ENCODE measurements around the gene TRANK1. TPM values are rescaled to one million over a fixed set of nuclear protein-coding genes. Genes with fewer than 3 reads are reported as not detected.
A peak's percentile ranks its signal among the peaks of the same experiment; 100 is the strongest.

Gene TRANK1
- total and polyA plus RNA-seq, 11 donors, result 2.2 to 27.9 (median 4.0) TPM

- H3K4me3 ChIP-seq, result no peak overlapping the region
- ATAC-seq (peak in 1 of 4 donors; percentile 24), DNase-seq (no peak)
- no peak overlapping the region for H3K27ac ChIP-seq
- peaks cover 0 to 14% (median 0%) of the 10 kb centered on the region in 12 donors for H3K4me1 ChIP-seq
- intact Hi-C loops (cut with DNase I), result loop anchor here in 5 of 10 donors (2.0 to 10.0 kb wide), 5 partner anchors 91 to 902 kb away; no protein-coding TSS in a partner anchor
- no peaks in the 10 kb centered on the region for H3K27me3 ChIP-seq
- peaks cover 0 to 61% (median 10%) of the 10 kb centered on the region in 9 donors for H3K36me3 ChIP-seq
- 67 to 88% (median 79%) methylated on average over 2 of the region's 2 CpGs for WGBS, 4 donors
- no peaks in the 10 kb centered on the region for H3K9me3 ChIP-seq
- no peak for TF ChIP-seq POLR2A (IDR thresholded peaks at IDR 0.05)
- TF ChIP-seq, protein P1, sequence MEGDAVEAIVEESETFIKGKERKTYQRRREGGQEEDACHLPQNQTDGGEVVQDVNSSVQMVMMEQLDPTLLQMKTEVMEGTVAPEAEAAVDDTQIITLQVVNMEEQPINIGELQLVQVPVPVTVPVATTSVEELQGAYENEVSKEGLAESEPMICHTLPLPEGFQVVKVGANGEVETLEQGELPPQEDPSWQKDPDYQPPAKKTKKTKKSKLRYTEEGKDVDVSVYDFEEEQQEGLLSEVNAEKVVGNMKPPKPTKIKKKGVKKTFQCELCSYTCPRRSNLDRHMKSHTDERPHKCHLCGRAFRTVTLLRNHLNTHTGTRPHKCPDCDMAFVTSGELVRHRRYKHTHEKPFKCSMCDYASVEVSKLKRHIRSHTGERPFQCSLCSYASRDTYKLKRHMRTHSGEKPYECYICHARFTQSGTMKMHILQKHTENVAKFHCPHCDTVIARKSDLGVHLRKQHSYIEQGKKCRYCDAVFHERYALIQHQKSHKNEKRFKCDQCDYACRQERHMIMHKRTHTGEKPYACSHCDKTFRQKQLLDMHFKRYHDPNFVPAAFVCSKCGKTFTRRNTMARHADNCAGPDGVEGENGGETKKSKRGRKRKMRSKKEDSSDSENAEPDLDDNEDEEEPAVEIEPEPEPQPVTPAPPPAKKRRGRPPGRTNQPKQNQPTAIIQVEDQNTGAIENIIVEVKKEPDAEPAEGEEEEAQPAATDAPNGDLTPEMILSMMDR (IDR thresholded peaks at IDR 0.05), result no peak
These were observed 78.5 kb downstream of the TRANK1 start for GRCh38 chr3:36866368-36866767.

- DNase-seq (no peak), ATAC-seq (no peak)
- no peak for TF ChIP-seq POLR2A (IDR thresholded peaks at IDR 0.05)
- TF ChIP-seq, protein P1 (IDR thresholded peaks at IDR 0.05), result no peak
- no peaks in the 10 kb centered on the region for H3K9me3 ChIP-seq
- H3K27me3 ChIP-seq, result no peaks in the 10 kb centered on the region
- peaks cover 0 to 14% (median 0%) of the 10 kb centered on the region in 12 donors for H3K4me1 ChIP-seq
- peaks cover 0 to 68% (median 27%) of the 10 kb centered on the region in 9 donors for H3K36me3 ChIP-seq
- WGBS, 4 donors, result 73 to 84% (median 76%) methylated on average over 5 of the region's 5 CpGs
- intact Hi-C loops (cut with DNase I), result loop anchor here in 3 of 10 donors (5.0 to 10.0 kb wide), 3 partner anchors 93 to 900 kb away; no protein-coding TSS in a partner anchor
- H3K4me3 ChIP-seq, result no peak overlapping the region
- no peak overlapping the region for H3K27ac ChIP-seq
These were observed 80.4 kb downstream of the TRANK1 start for GRCh38 chr3:36864180-36865053.

- no peak overlapping the region for H3K27ac ChIP-seq
- DNase-seq, result no peak
- no peak overlapping the region for H3K4me3 ChIP-seq
- 96 to 99% (median 97%) methylated on average over 5 of the region's 5 CpGs for WGBS, 4 donors
- H3K4me1 ChIP-seq, result peaks cover 0 to 10% (median 0%) of the 10 kb centered on the region in 12 donors
- intact Hi-C loops (cut with DNase I), result loop anchor here in 1 of 10 donors (10.0 kb wide), 1 partner anchor 897 kb away; no protein-coding TSS in a partner anchor
- H3K9me3 ChIP-seq, result no peaks in the 10 kb centered on the region
- peaks cover 0 to 82% (median 46%) of the 10 kb centered on the region in 9 donors for H3K36me3 ChIP-seq
- no peaks in the 10 kb centered on the region for H3K27me3 ChIP-seq
- no peak for ATAC-seq
- TF ChIP-seq, protein P1 (IDR thresholded peaks at IDR 0.05), result no peak
- TF ChIP-seq POLR2A (IDR thresholded peaks at IDR 0.05), result no peak
These were observed 82.6 kb downstream of the TRANK1 start for GRCh38 chr3:36862076-36862755.

- no peaks in the 10 kb centered on the region for H3K27me3 ChIP-seq
- 96 to 98% (median 98%) methylated on average over 3 of the region's 3 CpGs for WGBS, 4 donors
- no peak overlapping the region for H3K27ac ChIP-seq
- ATAC-seq, result no peak
- H3K4me3 ChIP-seq, result no peak overlapping the region
- TF ChIP-seq, protein P1 (IDR thresholded peaks at IDR 0.05), result no peak
- no peak for TF ChIP-seq POLR2A (IDR thresholded peaks at IDR 0.05)
- no peak for DNase-seq
- H3K4me1 ChIP-seq, result peaks cover 0 to 7% (median 0%) of the 10 kb centered on the region in 12 donors
- no peaks in the 10 kb centered on the region for H3K9me3 ChIP-seq
- intact Hi-C loops (cut with DNase I), result no loop called here
- peaks cover 0 to 100% (median 66%) of the 10 kb centered on the region in 9 donors for H3K36me3 ChIP-seq
These were observed 85.4 kb downstream of the TRANK1 start for GRCh38 chr3:36859494-36859893.

All from heart left ventricle (tissue), 16 donors.